CD4-positive, alpha-beta T cell (primary cell): Measurements from ENCODE around the gene ANKS4B. TPM values are rescaled to one million over a fixed set of nuclear protein-coding genes. Genes with fewer than 3 reads are reported as not detected.

Experiments used
- ATAC-seq: fragments of 200-7000 bp; cut with Tn5 transposase; one replicate; pipeline ENCODE4 v1.10.0; 2022; ENCODE audit warnings: mild to moderate bottlenecking; ENCODE audit not compliant: poor library complexity
- CTCF ChIA-PET: fragments of 350-600 bp; sonication (Branson Sonifier 250); formaldehyde crosslinking; loops from one replicate; lab custom pipeline; 2021; ENCODE audit warnings: antibody characterized with exemption, inconsistent platforms; lab: Charles Lee
- POLR2A ChIA-PET: fragments of 350-600 bp; sonication (Branson Sonifier 250); formaldehyde crosslinking; loops from one replicate; lab custom pipeline; 2021; ENCODE audit warnings: antibody characterized with exemption, inconsistent platforms; lab: Charles Lee
- DNase-seq, 14 experiments: peaks; one replicate each; pipeline ENCODE4 v3.0.0-alpha.2; 2013 to 2020; ENCODE audit warnings: mixed read lengths in 2 of 14
- H3K27ac ChIP-seq, 2 donors: one replicate each; pipeline versions ENCODE4 v1.5.1 to v1.7.0; 2013; ENCODE audit warnings: low read length in 2 of 2, low read depth in 1 of 2, mild to moderate bottlenecking in 1 of 2
- H3K27me3 ChIP-seq, 2 experiments: 1 replicate in 1 of 2; 2 replicates in 1 of 2; pipeline versions ENCODE4 v1.6.1 to v1.7.0; 2013; ENCODE audit warnings: low read length in 2 of 2, control low read depth in 1 of 2, mild to moderate bottlenecking in 1 of 2, moderate library complexity in 1 of 2; ENCODE audit not compliant: insufficient read depth in 2 of 2, control insufficient read depth in 1 of 2
- H3K36me3 ChIP-seq: one replicate; pipeline ENCODE4 v1.6.1; 2013; ENCODE audit warnings: low read length, control low read depth; ENCODE audit not compliant: insufficient read depth
- H3K4me1 ChIP-seq: one replicate; pipeline ENCODE4 v1.6.1; 2013; ENCODE audit warnings: low read length, control low read depth; ENCODE audit not compliant: insufficient read depth
- H3K4me3 ChIP-seq: one replicate; pipeline ENCODE4 v1.5.1; 2013; ENCODE audit warnings: mild to moderate bottlenecking, low read length, moderate library complexity
- H3K9me3 ChIP-seq, 2 experiments: 1 replicate in 1 of 2; 2 replicates in 1 of 2; pipeline versions ENCODE4 v1.6.1 to v1.7.0; 2013; ENCODE audit warnings: low read length in 2 of 2, mild to moderate bottlenecking in 2 of 2, control low read depth in 1 of 2, moderate library complexity in 1 of 2; ENCODE audit not compliant: control insufficient read depth in 1 of 2, insufficient read depth in 1 of 2
- H3K27ac Mint-ChIP-seq: one replicate; pipeline ENCODE4 v1.8.0; 2020; ENCODE audit warnings: mixed read lengths
- H3K27me3 Mint-ChIP-seq: one replicate; pipeline ENCODE4 v1.8.0; 2021; ENCODE audit warnings: mixed read lengths
- H3K36me3 Mint-ChIP-seq: one replicate; pipeline ENCODE4 v1.8.0; 2021; ENCODE audit warnings: low read depth, mixed read lengths
- H3K4me1 Mint-ChIP-seq: one replicate; pipeline ENCODE4 v1.8.0; 2021; ENCODE audit warnings: low read depth, mixed read lengths
- H3K4me3 Mint-ChIP-seq: one replicate; pipeline ENCODE4 v1.8.0; 2020; ENCODE audit warnings: mild to moderate bottlenecking, mixed read lengths
- H3K9me3 Mint-ChIP-seq: one replicate; pipeline ENCODE4 v1.8.0; 2020; ENCODE audit warnings: mixed read lengths
- intact Hi-C, 2 experiments: fragments of 100-400 bp; cut with DNase I in 1 of 2; cut with micrococcal nuclease in 1 of 2; formaldehyde crosslinking; loops; one replicate each; pipeline versions ENCODE4 v1.15.1 to v1.9.0; 2023 to 2025; cut with DNase I, micrococcal nuclease
- total RNA-seq, 174 experiments: library from RNA in 2 of 174; stranded (reverse) in 2 of 174; gene quantifications; one replicate each; pipeline ENCODE4 v1.2.3 and lab custom pipeline; 2021 to 2026
- TF ChIP-seq, protein P1 (sequence below): fragments of 200-600 bp; IDR thresholded peaks from one replicate; pipeline ENCODE4 v1.8.0; 2022; ENCODE audit warnings: antibody characterized with exemption, mild to moderate bottlenecking

The ANKS4B gene
- total RNA-seq, 2 experiments from 2014 or later, result not detected

DNA sequence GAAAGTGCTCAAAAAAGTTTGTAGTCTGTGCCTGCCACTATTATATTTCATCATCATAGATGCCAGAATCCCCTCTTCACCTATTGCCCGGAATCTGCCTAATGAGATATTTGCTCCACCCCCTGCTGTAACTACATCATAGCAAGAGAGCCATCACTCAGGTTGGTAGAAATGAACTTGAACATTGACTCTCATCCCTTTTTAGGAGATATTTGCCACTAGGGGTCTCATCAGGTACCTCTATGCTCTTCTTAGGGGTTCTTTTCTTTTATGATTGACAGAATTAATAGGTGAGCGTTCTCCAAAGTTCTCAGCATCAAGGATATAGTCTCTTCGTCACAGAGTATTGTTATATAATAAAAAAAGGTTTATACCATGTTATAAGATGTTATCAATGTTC, 20.0 kb downstream of the ANKS4B start:
- peaks cover 32% of the 10 kb centered on the region for H3K27me3 Mint-ChIP-seq

DNA sequence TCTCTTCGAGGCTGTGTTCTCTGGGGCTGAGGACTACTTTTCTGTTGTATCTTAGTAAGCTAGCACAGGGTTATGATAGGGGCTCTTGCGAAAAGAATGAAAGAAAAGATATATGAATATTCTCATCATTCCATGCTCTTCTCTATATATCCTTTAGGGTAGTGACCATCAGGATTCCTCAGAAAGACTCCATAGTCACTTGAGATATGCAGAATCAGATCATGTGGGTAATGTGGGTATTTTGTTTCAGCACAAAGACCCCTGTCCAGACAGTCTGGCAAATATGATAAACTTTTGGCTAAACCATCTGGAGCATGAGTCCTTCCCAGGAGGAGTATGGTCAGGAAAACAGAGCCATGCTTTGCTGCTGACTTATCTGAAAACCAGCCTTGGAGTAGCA, 23.1 kb downstream of the ANKS4B start:
- TF ChIP-seq, protein P1, sequence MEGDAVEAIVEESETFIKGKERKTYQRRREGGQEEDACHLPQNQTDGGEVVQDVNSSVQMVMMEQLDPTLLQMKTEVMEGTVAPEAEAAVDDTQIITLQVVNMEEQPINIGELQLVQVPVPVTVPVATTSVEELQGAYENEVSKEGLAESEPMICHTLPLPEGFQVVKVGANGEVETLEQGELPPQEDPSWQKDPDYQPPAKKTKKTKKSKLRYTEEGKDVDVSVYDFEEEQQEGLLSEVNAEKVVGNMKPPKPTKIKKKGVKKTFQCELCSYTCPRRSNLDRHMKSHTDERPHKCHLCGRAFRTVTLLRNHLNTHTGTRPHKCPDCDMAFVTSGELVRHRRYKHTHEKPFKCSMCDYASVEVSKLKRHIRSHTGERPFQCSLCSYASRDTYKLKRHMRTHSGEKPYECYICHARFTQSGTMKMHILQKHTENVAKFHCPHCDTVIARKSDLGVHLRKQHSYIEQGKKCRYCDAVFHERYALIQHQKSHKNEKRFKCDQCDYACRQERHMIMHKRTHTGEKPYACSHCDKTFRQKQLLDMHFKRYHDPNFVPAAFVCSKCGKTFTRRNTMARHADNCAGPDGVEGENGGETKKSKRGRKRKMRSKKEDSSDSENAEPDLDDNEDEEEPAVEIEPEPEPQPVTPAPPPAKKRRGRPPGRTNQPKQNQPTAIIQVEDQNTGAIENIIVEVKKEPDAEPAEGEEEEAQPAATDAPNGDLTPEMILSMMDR, result no peak
- Mint-ChIP-seq H3K4me3 (no peak overlapping the region), H3K27ac (no peak overlapping the region), H3K9me3 (no peaks in the 10 kb centered on the region), H3K27me3 (peaks cover 9% of the 10 kb centered on the region), H3K36me3 (no peaks in the 10 kb centered on the region), H3K4me1 (no peaks in the 10 kb centered on the region)
- intact Hi-C loops, result no loop called here
- ATAC-seq (no peak), DNase-seq (no peak)
- H3K27me3 ChIP-seq, result no peaks in the 10 kb centered on the region
- no peaks in the 10 kb centered on the region for H3K4me1 ChIP-seq
- no peak overlapping the region for H3K4me3 ChIP-seq
- no peaks in the 10 kb centered on the region for H3K36me3 ChIP-seq
- CTCF ChIA-PET, result no interaction called here
- H3K9me3 ChIP-seq, result no peaks in the 10 kb centered on the region
- no peak overlapping the region for H3K27ac ChIP-seq
- POLR2A ChIA-PET, result no interaction called here

More for the DNA sequence above, 20.0 kb downstream of the ANKS4B start:
- H3K4me3 ChIP-seq, result no peak overlapping the region
- H3K36me3 ChIP-seq, result no peaks in the 10 kb centered on the region
- no peak for DNase-seq
- ChIA-PET CTCF (interaction anchor here (0.6 kb wide), 1 partner anchor 71 kb away, joined by 3 read pairs; no protein-coding TSS in a partner anchor), POLR2A (no interaction called here)
- Mint-ChIP-seq H3K27ac (no peak overlapping the region), H3K36me3 (no peaks in the 10 kb centered on the region), H3K4me3 (no peak overlapping the region), H3K9me3 (no peaks in the 10 kb centered on the region), H3K4me1 (no peaks in the 10 kb centered on the region)
- H3K4me1 ChIP-seq, result no peaks in the 10 kb centered on the region
- no peaks in the 10 kb centered on the region for H3K27me3 ChIP-seq
- TF ChIP-seq, protein P1, result no peak
- no peak for ATAC-seq
- H3K9me3 ChIP-seq, result no peaks in the 10 kb centered on the region
- H3K27ac ChIP-seq, result no peak overlapping the region
- intact Hi-C loops, result no loop called here

DNA sequence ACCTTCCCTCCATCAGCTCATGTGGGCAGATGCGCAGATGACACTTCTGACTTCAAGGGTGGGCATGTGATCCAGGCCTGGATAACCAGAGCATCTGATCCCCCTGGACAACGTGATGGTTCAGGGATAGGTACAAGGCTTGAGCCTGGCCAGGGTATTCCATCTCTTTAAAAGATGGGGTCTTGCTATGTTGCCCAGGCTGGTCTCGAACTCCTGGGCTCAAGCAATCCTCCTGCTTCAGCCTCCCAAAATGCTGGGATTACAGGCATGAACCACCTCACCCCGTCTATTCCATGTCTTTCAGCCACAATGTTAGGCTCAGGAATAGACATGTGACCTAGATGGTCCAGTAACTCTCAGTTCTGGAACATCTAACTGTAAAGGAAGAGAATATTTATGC, 23.8 kb downstream of the ANKS4B start:
- Histone ChIP-seq H3K4me3 (no peak overlapping the region), H3K27me3 (no peaks in the 10 kb centered on the region), H3K27ac (no peak overlapping the region), H3K9me3 (no peaks in the 10 kb centered on the region), H3K36me3 (no peaks in the 10 kb centered on the region), H3K4me1 (no peaks in the 10 kb centered on the region)
- ATAC-seq (no peak), DNase-seq (no peak)
- ChIA-PET POLR2A (no interaction called here), CTCF (no interaction called here)
- Mint-ChIP-seq H3K27me3 (peaks cover 7% of the 10 kb centered on the region), H3K9me3 (no peaks in the 10 kb centered on the region), H3K4me1 (no peaks in the 10 kb centered on the region), H3K36me3 (no peaks in the 10 kb centered on the region), H3K27ac (no peak overlapping the region), H3K4me3 (no peak overlapping the region)
- intact Hi-C loops, result no loop called here
- TF ChIP-seq, protein P1, result no peak
